ENCODE results near the gene OTUD1.

The OTUD1 gene

GRCh38 chr10:23422003-23422411 lies 16.9 kb upstream of the OTUD1 start:
- DNase-seq (ENCODE audit: low read depth) = no peak

- no peak for DNase-seq (ENCODE audit: low read depth)
These were observed 6.7 kb upstream of the OTUD1 start for GRCh38 chr10:23432166-23432565.

GRCh38 chr10:23432639-23433038 lies 6.2 kb upstream of the OTUD1 start:
- DNase-seq (ENCODE audit: low read depth) = no peak

- no peak for DNase-seq (ENCODE audit: low read depth)
These were observed 5.2 kb upstream of the OTUD1 start for GRCh38 chr10:23433701-23434100.

GRCh38 chr10:23435378-23435777 lies 3.5 kb upstream of the OTUD1 start:
- no peak for DNase-seq (ENCODE audit: low read depth)

- DNase-seq (ENCODE audit: low read depth) = no peak
These were observed 1.9 kb upstream of the OTUD1 start for GRCh38 chr10:23436983-23437382.

GRCh38 chr10:23437963-23438546 lies 820 bp upstream of the OTUD1 start:
- no peak for DNase-seq (ENCODE audit: low read depth)

- no peak for DNase-seq (ENCODE audit: low read depth)
These were observed 631 bp downstream of the OTUD1 start for GRCh38 chr10:23439452-23439960.

- no peak for DNase-seq (ENCODE audit: low read depth)
These were observed 1.4 kb downstream of the OTUD1 start for GRCh38 chr10:23439961-23440889.

GRCh38 chr10:23441251-23441650 lies 2.4 kb downstream of the OTUD1 start:
- no peak for DNase-seq (ENCODE audit: low read depth)

- no peak for DNase-seq (ENCODE audit: low read depth)
These were observed 4.1 kb downstream of the OTUD1 start for GRCh38 chr10:23442936-23443335.

- no peak for DNase-seq (ENCODE audit: low read depth)
These were observed 6.7 kb downstream of the OTUD1 start for GRCh38 chr10:23445591-23445990.

- DNase-seq (ENCODE audit: low read depth) = no peak
These were observed 9.4 kb downstream of the OTUD1 start for GRCh38 chr10:23448323-23448722.

- no peak for DNase-seq (ENCODE audit: low read depth)
These were observed 10.1 kb downstream of the OTUD1 start for GRCh38 chr10:23448802-23449570.

GRCh38 chr10:23452033-23452655 lies 13.3 kb downstream of the OTUD1 start:
- DNase-seq (ENCODE audit: low read depth) = no peak

- no peak for DNase-seq (ENCODE audit: low read depth)
These were observed 14.6 kb downstream of the OTUD1 start for GRCh38 chr10:23453465-23453864.

GRCh38 chr10:23457632-23458417 lies 18.9 kb downstream of the OTUD1 start:
- DNase-seq (ENCODE audit: low read depth) = no peak

GRCh38 chr10:23459308-23459939 lies 20.5 kb downstream of the OTUD1 start:
- DNase-seq (ENCODE audit: low read depth) = no peak

GRCh38 chr10:23461557-23461956 lies 22.7 kb downstream of the OTUD1 start:
- no peak for DNase-seq (ENCODE audit: low read depth)

GRCh38 chr10:23467012-23467411 lies 28.1 kb downstream of the OTUD1 start:
- DNase-seq (ENCODE audit: low read depth) = no peak

GRCh38 chr10:23467548-23467947 lies 28.7 kb downstream of the OTUD1 start:
- DNase-seq (ENCODE audit: low read depth) = no peak

Data from non-pigmented ciliary epithelial cell (primary cell).